Measurements from ENCODE around the gene RNF223.
"Not testable (repeated sequence)": the region's sequence is repeated elsewhere in the genome, so short reads cannot be mapped to it uniquely, and the experiment has no call there.

The RNF223 gene

GRCh38 chr1:1106510-1107221, 32.6 kb upstream of the RNF223 start:
- no peak for DNase-seq

- not testable (repeated sequence) for DNase-seq
These were observed 30.0 kb upstream of the RNF223 start for GRCh38 chr1:1104152-1104551.

DNA sequence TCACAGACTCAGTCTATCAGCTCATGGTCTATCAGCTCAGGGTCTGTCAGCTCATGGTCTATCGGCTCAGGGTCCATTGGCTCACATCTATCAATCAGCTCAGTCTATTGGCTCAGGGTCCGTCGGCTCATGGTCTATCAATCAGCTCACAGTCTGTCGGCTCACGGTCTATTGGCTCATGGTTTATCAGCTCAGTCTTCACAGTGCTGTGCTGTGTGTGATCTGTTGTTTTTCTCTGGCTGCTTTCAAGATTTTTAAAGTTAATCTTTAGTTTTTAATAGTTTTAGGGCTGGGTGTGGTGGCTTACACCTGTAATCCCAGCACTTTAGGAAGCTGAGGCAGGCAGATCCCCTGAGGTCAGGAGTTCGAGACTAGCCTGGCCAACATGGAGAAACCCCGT, 27.4 kb upstream of the RNF223 start:
- DNase-seq = no peak

GRCh38 chr1:1100296-1100695, 26.2 kb upstream of the RNF223 start:
- no peak for DNase-seq

DNA sequence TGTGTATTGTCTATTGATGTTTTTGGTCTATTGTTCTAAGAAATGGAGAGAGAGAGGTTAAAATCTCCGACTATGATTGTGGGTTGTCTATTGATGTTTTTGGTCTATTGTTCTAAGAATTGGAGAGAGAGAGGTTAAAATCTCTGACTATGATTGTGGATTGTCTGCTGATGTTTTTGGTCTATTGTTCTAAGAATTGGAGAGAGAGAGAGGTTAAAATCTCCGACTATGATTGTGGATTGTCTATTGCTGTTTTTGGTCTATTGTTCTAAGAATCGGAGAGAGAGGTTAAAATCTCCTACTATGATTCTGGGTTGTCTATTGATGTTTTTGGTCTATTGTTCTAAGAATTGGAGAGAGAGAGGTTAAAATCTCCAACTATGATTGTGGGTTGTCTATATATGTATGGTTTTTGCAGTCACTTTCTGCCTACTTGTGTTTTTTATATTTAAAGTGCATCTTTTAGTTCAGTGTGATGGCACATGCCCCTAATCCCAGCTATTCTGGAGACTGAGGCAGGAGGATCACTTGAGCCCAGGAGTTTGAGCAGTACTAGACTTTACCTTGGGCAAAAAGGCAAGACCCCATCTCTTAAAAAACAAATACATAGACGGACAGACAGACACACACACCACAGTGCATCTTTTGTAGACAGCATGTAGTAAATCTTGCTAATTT, 25.5 kb upstream of the RNF223 start:
- DNase-seq = no peak

GRCh38 chr1:1098681-1099421, 24.7 kb upstream of the RNF223 start:
- DNase-seq = no peak

- DNase-seq = not testable (repeated sequence)
These were observed 22.0 kb upstream of the RNF223 start for GRCh38 chr1:1096136-1096535.

GRCh38 chr1:1094981-1095380, 20.9 kb upstream of the RNF223 start:
- no peak for DNase-seq

DNA sequence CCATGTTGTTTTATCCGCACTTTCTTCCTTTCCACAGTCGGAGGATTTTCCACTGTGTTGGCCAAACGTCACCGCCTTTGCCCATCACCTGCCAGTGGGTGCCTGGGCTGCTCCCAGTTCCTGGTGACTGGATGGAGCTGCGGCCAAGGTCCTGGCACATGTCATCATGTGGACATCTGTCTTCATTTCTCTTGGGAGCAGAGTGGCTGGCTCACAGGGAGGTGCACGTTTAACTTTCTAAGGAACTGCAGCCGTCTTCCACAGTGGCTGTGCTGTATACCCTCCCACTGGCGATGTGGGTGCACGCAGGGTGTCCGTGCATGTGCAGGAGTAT, 19.5 kb upstream of the RNF223 start:
- no peak for DNase-seq

GRCh38 chr1:1092894-1093609, 18.9 kb upstream of the RNF223 start:
- DNase-seq = no peak

- no peak for DNase-seq
These were observed 18.2 kb upstream of the RNF223 start for GRCh38 chr1:1092149-1092855.

DNA sequence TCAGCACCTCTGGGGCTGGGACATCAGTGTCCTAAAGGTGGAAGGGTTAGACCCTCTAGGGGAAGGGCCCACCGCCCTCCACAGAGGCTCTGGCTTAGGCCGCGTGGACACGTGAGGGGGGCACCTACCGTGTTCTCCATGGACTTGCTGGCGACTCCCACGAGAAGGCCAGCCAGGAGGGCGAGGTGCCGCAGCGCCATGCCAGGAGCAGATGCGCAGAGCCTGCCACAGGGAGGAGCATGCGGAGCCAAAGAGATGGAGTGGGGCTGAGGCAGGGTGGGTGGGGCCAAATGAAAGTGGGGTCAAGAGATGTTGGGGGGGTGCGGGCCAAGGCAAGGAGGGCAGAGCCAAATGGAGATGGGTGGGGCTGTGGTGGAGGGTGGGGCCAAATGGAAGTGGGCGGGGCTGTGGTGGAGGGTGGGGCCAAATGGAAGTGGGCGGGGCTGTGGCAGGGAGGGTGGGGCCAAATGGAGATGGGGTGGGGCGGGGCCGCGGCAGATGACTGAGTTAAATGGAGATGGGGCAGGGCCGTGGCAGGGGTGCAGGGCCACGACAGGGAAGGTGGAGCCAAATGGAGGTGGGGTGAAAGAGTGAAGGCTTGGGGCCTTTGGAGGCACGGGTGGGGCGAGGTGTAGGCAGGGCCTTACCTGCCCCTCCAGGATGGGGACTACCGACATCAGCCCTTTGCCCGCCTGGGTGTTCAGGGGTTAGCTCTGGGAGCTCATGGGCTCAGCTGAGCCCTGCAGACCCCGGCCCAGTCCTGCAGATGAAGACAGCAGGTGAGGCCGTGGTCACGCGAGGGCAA, 17.4 kb upstream of the RNF223 start:
- no peak for DNase-seq

- no peak for DNase-seq
These were observed 16.6 kb upstream of the RNF223 start for GRCh38 chr1:1090424-1091343.

DNA sequence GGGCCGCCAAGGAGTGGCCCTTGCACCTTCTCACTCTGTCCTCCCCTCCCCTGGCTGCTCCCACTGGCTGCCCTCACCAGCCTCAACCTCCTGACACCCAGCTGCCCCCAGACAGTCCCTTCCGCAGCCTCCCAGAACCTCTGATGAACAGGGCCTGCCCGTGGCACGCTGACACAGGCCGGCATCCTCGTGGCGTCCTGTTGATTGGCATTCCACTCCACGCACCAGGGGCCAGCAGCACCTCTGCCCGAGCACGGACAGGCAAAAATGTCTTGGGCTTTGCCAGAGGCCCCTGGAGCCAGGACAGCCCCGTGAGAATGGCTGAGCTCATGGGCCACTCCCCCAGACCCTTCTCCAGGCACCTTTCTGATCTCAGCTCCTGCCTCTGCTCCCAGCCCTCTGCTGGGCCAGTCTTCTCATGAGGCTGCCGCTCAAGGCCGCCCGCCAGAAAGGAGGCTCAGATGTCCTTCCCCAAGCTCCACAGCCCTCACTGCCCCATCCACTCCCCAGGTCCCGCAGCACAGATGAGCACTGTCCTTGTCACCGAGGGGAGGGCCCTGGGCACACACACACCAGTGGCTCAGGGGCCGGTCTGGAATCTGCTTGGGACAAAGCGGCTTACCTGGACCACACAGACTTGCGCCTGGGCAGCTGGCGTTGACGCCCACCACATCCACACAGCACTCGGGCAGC, 15.8 kb upstream of the RNF223 start:
- DNase-seq = no peak

DNA sequence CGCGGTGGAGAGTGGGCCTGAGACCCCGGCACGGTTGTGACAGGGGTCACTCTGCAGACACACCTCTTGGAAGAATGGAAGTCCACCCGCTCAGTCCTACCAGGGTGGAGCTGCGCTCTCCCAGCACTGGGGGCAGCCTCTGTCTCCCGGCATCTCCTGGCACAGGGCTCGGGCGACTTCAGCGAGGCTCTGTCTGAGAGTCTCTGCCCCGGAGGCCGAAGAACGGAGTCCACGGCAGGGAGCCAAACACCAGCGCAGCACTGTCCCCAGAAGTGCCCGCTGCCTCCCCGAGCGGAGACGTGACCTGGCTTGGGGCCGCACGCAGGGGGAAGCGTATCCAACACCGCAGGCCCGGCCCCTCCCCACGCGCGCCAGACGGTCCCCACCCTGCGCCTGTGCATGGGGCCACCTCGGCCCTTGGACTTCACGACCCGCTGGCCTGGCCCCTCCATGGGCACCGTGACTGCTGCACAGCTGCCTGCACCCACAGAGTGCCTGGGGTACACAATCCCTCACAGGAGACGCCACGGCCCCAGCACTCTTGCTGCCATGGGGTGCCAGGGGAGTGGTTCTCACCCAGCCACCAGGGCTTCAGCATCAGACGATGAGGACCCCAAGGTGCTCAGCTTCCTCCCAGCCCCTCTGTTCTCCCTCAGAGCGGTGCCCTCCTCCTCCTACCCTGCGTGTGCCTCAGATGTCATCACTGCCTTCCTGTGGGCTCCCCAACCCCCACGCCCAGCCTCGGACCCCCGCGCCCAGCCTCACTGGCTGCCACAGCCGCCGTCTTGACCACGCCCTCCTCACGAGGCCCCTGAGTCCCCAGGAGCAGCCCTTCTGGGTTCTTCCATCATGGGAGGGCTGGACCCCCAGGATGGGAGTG, 14.9 kb upstream of the RNF223 start:
- DNase-seq = no peak

GRCh38 chr1:1088029-1088800, 14.1 kb upstream of the RNF223 start:
- no peak for DNase-seq

- no peak for DNase-seq
These were observed 13.4 kb upstream of the RNF223 start for GRCh38 chr1:1087351-1088028.

GRCh38 chr1:1086911-1087341, 12.8 kb upstream of the RNF223 start:
- DNase-seq = no peak

Measured in KG1 (cell line).